ENCODE data around the gene ZFP69B. TPM values are rescaled to one million over a fixed set of nuclear protein-coding genes. Genes with fewer than 3 reads are reported as not detected.

ZFP69B gene
- total and polyA plus RNA-seq, 2 donors (not counting 1 experiment from before 2014, with no cell fraction given), result 1.0 to 10.8 TPM

DNA sequence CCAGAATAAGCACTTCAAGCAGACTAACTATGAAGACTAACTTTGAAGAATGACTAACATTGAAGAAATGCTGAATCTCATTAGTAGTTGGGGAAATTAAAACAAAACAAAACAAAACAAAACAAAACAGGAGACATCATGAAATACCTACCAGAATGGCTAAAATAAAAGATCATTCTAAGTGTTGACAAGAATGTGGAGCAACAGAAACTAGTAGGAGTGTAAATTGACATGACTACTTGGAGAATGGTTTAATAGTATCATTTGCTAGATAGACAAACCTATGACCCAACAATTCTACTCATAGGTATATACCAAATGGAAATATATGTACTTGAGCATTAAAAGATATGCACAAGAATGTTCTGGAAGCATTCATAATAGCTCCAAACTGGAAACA lies 18.9 kb upstream of the ZFP69B start:
- TF ChIP-seq, protein P1, sequence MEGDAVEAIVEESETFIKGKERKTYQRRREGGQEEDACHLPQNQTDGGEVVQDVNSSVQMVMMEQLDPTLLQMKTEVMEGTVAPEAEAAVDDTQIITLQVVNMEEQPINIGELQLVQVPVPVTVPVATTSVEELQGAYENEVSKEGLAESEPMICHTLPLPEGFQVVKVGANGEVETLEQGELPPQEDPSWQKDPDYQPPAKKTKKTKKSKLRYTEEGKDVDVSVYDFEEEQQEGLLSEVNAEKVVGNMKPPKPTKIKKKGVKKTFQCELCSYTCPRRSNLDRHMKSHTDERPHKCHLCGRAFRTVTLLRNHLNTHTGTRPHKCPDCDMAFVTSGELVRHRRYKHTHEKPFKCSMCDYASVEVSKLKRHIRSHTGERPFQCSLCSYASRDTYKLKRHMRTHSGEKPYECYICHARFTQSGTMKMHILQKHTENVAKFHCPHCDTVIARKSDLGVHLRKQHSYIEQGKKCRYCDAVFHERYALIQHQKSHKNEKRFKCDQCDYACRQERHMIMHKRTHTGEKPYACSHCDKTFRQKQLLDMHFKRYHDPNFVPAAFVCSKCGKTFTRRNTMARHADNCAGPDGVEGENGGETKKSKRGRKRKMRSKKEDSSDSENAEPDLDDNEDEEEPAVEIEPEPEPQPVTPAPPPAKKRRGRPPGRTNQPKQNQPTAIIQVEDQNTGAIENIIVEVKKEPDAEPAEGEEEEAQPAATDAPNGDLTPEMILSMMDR (IDR thresholded peaks at IDR 0.05), result no peak
- TF ChIP-seq EZH2 (IDR thresholded peaks at IDR 0.05; ENCODE audit: borderline replicate concordance, insufficient read depth, low read depth, low read length, poor library complexity, severe bottlenecking), result no peak
- ATAC-seq (ENCODE audit: low read depth), result no peak
- no peaks in the 10 kb centered on the region for H3K9me3 ChIP-seq (ENCODE audit: control extremely low read depth in 1 of 3, control insufficient read depth in 2 of 3, insufficient read depth in 1 of 3, low read length in 2 of 3)
- no peak overlapping the region for H2AFZ ChIP-seq (ENCODE audit: insufficient read depth, low read depth, low read length, poor library complexity, severe bottlenecking)
- Mint-ChIP-seq H3K27ac (no peak overlapping the region), H3K4me3 (no peak overlapping the region), H3K9me3 (ENCODE audit: insufficient read depth) (no peaks in the 10 kb centered on the region), H3K27me3 (no peaks in the 10 kb centered on the region), H3K4me1 (no peaks in the 10 kb centered on the region)
- H3K4me2 ChIP-seq (replicated peaks; ENCODE audit: low read depth, low read length, poor library complexity, severe bottlenecking), result no peak overlapping the region
- H3K4me1 ChIP-seq (ENCODE audit: control insufficient read depth in 2 of 2, insufficient read depth in 2 of 2, low read length in 2 of 2), result no peaks in the 10 kb centered on the region
- ChIA-PET POLR2A (no interaction called here), CTCF (interaction anchor here (1.0 kb wide), 1 partner anchor 95 kb away, joined by 4 read pairs; no protein-coding TSS in a partner anchor)
- no peaks in the 10 kb centered on the region for H3K27me3 ChIP-seq (replicated peaks in 1 of 4; ENCODE audit: control extremely low read depth in 1 of 4, control insufficient read depth in 3 of 4, insufficient read depth in 4 of 4, low read length in 3 of 4)
- DNase-seq, result no peak
- no peaks in the 10 kb centered on the region for H3K36me3 ChIP-seq (replicated peaks in 1 of 2; ENCODE audit: control extremely low read depth in 1 of 2, control insufficient read depth in 1 of 2, extremely low read depth in 1 of 2, insufficient read depth in 2 of 2, low read length in 1 of 2)
- no peaks in the 10 kb centered on the region for H4K20me1 ChIP-seq (ENCODE audit: control insufficient read depth, insufficient read depth, low read length, poor library complexity, severe bottlenecking)
- no peak overlapping the region for H3K27ac ChIP-seq (ENCODE audit: low read length in 2 of 2)
- intact Hi-C loops (cut with micrococcal nuclease), result no loop called here
- H3K4me3 ChIP-seq (ENCODE audit: control extremely low read depth in 1 of 5, extremely low read depth in 1 of 5, insufficient read depth in 1 of 5, low read depth in 2 of 5, low read length in 4 of 5), result no peak overlapping the region
- no peaks in the 10 kb centered on the region for H3K79me2 ChIP-seq (ENCODE audit: control insufficient read depth, insufficient read depth, low read length)
- H3K9ac ChIP-seq (ENCODE audit: low read length), result no peak overlapping the region

DNA sequence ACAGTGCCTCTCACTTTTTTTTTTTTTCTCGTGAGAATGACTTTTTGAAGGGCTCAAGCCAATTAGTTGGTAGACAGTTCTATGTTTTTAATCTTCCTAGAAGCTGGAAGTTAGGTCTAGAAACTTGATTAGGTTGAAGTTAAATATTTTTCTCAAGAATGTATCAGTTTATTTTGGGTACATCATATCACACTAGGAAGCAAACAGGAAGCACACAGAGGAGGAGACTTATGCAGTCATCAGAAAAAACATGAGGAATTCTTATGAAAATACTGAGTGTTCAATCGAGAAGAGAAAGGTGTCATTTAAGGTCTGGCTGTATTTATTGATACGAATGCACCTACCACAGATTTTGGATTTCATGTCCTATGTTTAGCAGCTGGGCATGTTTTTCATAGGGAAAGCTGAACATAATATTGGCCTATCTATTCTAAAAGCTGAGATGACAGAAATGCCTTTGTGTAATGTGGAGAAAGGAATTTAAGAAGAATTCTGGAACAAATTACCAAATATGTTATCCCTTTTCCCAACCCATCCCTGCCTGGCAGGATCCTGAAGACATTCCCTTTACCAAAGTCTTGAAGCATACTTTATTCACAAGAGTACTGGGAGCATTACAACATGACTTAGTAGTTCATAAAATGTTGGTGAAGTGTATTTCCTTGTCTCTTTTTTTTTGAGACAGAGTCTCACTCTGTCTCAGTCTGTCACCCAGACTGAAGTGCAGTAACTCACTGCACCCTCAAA lies 17.5 kb upstream of the ZFP69B start:
- POLR2A ChIA-PET, result interaction anchor here (0.6 kb wide), 1 partner anchor 116 kb away, joined by 3 read pairs; no protein-coding TSS in a partner anchor
- no peak overlapping the region for H3K27ac Mint-ChIP-seq
- no peak for ATAC-seq (ENCODE audit: low read depth)

More for the DNA sequence above, 17.5 kb upstream of the ZFP69B start:
- no peaks in the 10 kb centered on the region for H3K4me1 ChIP-seq (ENCODE audit: control insufficient read depth in 2 of 2, insufficient read depth in 2 of 2, low read length in 2 of 2)
- H3K4me2 ChIP-seq (replicated peaks; ENCODE audit: low read depth, low read length, poor library complexity, severe bottlenecking), result no peak overlapping the region
- no peak for DNase-seq
- CTCF ChIA-PET, result interaction anchor here (0.6 to 1.8 kb wide), 3 partner anchors 8 to 1257 kb away, joined by 3 to 7 read pairs (median 4); no protein-coding TSS in a partner anchor
- no peak overlapping the region for H3K27ac ChIP-seq (ENCODE audit: low read length in 2 of 2)
- no peaks in the 10 kb centered on the region for H3K36me3 ChIP-seq (replicated peaks in 1 of 2; ENCODE audit: control extremely low read depth in 1 of 2, control insufficient read depth in 1 of 2, extremely low read depth in 1 of 2, insufficient read depth in 2 of 2, low read length in 1 of 2)
- Mint-ChIP-seq H3K4me1 (no peaks in the 10 kb centered on the region), H3K4me3 (no peak overlapping the region), H3K9me3 (ENCODE audit: insufficient read depth) (no peaks in the 10 kb centered on the region), H3K27me3 (no peaks in the 10 kb centered on the region)
- no peak overlapping the region for H3K9ac ChIP-seq (ENCODE audit: low read length)
- H3K27me3 ChIP-seq (replicated peaks in 1 of 4; ENCODE audit: control extremely low read depth in 1 of 4, control insufficient read depth in 3 of 4, insufficient read depth in 4 of 4, low read length in 3 of 4), result no peaks in the 10 kb centered on the region
- 94% methylated on average over 2 of the region's 3 CpGs for WGBS (ENCODE audit: insufficient coverage)
- TF ChIP-seq, protein P1 (IDR thresholded peaks at IDR 0.05), result no peak
- no peak for TF ChIP-seq EZH2 (IDR thresholded peaks at IDR 0.05; ENCODE audit: borderline replicate concordance, insufficient read depth, low read depth, low read length, poor library complexity, severe bottlenecking)
- intact Hi-C loops (cut with micrococcal nuclease), result no loop called here
- H3K9me3 ChIP-seq (ENCODE audit: control extremely low read depth in 1 of 3, control insufficient read depth in 2 of 3, insufficient read depth in 1 of 3, low read length in 2 of 3), result no peaks in the 10 kb centered on the region
- no peaks in the 10 kb centered on the region for H4K20me1 ChIP-seq (ENCODE audit: control insufficient read depth, insufficient read depth, low read length, poor library complexity, severe bottlenecking)
- H3K79me2 ChIP-seq (ENCODE audit: control insufficient read depth, insufficient read depth, low read length), result no peaks in the 10 kb centered on the region
- no peak overlapping the region for H2AFZ ChIP-seq (ENCODE audit: insufficient read depth, low read depth, low read length, poor library complexity, severe bottlenecking)
- H3K4me3 ChIP-seq (ENCODE audit: control extremely low read depth in 1 of 5, extremely low read depth in 1 of 5, insufficient read depth in 1 of 5, low read depth in 2 of 5, low read length in 4 of 5), result no peak overlapping the region
